ENCODE data around the gene RHOBTB1. TPM values are rescaled to one million over a fixed set of nuclear protein-coding genes. Genes with fewer than 3 reads are reported as not detected.

Gene RHOBTB1
- total RNA-seq, 2 experiments from 2014 or later: not detected

DNA sequence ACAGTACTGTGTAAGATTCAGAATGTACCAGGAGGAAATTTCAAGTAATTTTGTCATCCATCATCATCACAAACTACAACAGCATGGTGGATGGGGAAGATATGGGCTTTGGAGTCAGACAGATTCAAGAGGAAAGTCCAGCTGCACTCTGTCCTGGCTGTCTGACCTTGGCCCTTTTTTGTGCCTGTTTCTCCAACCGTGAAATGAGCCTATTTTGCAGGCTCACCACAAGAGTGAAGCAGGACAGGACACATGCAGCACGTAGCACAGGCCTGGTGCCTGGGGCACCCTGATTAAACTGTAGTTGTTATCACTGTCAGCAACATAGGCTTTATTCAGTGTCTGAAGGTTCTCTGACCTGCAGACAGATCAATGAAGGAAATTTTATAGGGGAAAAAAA lies 37.6 kb downstream of the RHOBTB1 start:
- TF ChIP-seq, protein P1, sequence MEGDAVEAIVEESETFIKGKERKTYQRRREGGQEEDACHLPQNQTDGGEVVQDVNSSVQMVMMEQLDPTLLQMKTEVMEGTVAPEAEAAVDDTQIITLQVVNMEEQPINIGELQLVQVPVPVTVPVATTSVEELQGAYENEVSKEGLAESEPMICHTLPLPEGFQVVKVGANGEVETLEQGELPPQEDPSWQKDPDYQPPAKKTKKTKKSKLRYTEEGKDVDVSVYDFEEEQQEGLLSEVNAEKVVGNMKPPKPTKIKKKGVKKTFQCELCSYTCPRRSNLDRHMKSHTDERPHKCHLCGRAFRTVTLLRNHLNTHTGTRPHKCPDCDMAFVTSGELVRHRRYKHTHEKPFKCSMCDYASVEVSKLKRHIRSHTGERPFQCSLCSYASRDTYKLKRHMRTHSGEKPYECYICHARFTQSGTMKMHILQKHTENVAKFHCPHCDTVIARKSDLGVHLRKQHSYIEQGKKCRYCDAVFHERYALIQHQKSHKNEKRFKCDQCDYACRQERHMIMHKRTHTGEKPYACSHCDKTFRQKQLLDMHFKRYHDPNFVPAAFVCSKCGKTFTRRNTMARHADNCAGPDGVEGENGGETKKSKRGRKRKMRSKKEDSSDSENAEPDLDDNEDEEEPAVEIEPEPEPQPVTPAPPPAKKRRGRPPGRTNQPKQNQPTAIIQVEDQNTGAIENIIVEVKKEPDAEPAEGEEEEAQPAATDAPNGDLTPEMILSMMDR (conservative IDR thresholded peaks at IDR 0.05; ENCODE audit: low read length): no peak
- no peak for TF ChIP-seq EZH2phosphoT487 (IDR thresholded peaks at IDR 0.05; ENCODE audit: borderline replicate concordance, low read depth, low read length)
- ChIA-PET POLR2A (interaction anchor here (1.0 kb wide), 1 partner anchor 9 kb away, joined by 5 read pairs; no protein-coding TSS in a partner anchor), CTCF (ENCODE audit: unreplicated experiment) (no interaction called here)
- intact Hi-C loops (cut with micrococcal nuclease; ENCODE audit: unreplicated experiment): no loop called here
- Histone ChIP-seq H3K4me3 (ENCODE audit: low read depth, low read length, poor library complexity, severe bottlenecking) (no peak overlapping the region), H3K4me2 (ENCODE audit: low read length) (no peak overlapping the region), H3K9me3 (ENCODE audit: low read length) (peaks cover 6% of the 10 kb centered on the region; the same call in 1 of the 2 replicates), H2AFZ (ENCODE audit: low read length) (no peak overlapping the region), H3K79me2 (ENCODE audit: insufficient read depth, low read depth, low read length) (no peaks in the 10 kb centered on the region), H3K4me1 (ENCODE audit: insufficient read depth, low read length, poor library complexity, severe bottlenecking) (peaks cover 8% of the 10 kb centered on the region), H4K20me1 (ENCODE audit: insufficient read depth, low read length) (no peaks in the 10 kb centered on the region), H3K27ac (ENCODE audit: low read depth, low read length, poor library complexity, severe bottlenecking) (no peak overlapping the region), H3K9me2 (ENCODE audit: insufficient read depth, low read length) (no peaks in the 10 kb centered on the region), H3K36me3 (ENCODE audit: insufficient read depth, low read length) (no peaks in the 10 kb centered on the region)
- no peak for DNase-seq (ENCODE audit: low spot score)
- BruUV-seq (replicated peaks): no TSS peak

DNA sequence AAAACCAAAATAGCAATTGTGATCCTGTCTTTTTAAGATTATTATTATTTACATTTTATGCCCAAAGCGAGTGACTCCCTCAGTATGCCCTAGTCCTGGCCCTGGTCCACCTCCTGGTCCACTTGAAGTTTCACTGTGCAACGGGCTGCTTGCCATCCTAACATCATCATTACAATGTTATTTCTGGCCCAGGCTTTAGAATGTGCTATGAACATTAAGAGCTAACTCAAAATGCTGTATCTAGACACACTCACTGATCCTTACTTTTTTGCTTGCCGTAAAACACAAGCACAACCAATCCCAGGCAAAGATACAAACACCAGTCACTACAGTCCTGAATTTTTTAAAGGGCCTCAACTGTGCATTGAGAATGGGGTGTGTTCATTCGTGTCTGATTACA lies 38.4 kb downstream of the RHOBTB1 start:
- BruUV-seq (replicated peaks): no TSS peak
- H2AFZ ChIP-seq (ENCODE audit: low read length): no peak overlapping the region
- intact Hi-C loops (cut with micrococcal nuclease; ENCODE audit: unreplicated experiment): no loop called here
- no peak for DNase-seq (ENCODE audit: low spot score)
- H4K20me1 ChIP-seq (ENCODE audit: insufficient read depth, low read length): no peaks in the 10 kb centered on the region
- no peak overlapping the region for H3K4me2 ChIP-seq (ENCODE audit: low read length)
- no peaks in the 10 kb centered on the region for H3K9me2 ChIP-seq (ENCODE audit: insufficient read depth, low read length)
- TF ChIP-seq, protein P1 (conservative IDR thresholded peaks at IDR 0.05; ENCODE audit: low read length): no peak
- TF ChIP-seq EZH2phosphoT487 (IDR thresholded peaks at IDR 0.05; ENCODE audit: borderline replicate concordance, low read depth, low read length): no peak
- no peaks in the 10 kb centered on the region for H3K36me3 ChIP-seq (ENCODE audit: insufficient read depth, low read length)
- no peak overlapping the region for H3K27ac ChIP-seq (ENCODE audit: low read depth, low read length, poor library complexity, severe bottlenecking)
- POLR2A ChIA-PET: interaction anchor here (0.7 to 1.0 kb wide), 2 partner anchors 9 to 628 kb away, joined by 4 to 5 read pairs; no protein-coding TSS in a partner anchor
- H3K79me2 ChIP-seq (ENCODE audit: insufficient read depth, low read depth, low read length): no peaks in the 10 kb centered on the region
- CTCF ChIA-PET (ENCODE audit: unreplicated experiment): no interaction called here
- H3K4me3 ChIP-seq (ENCODE audit: low read depth, low read length, poor library complexity, severe bottlenecking): no peak overlapping the region
- H3K9me3 ChIP-seq (ENCODE audit: low read length): peaks cover 6% of the 10 kb centered on the region; the same call in 1 of the 2 replicates
- H3K4me1 ChIP-seq (ENCODE audit: insufficient read depth, low read length, poor library complexity, severe bottlenecking): peaks cover 2% of the 10 kb centered on the region

DNA sequence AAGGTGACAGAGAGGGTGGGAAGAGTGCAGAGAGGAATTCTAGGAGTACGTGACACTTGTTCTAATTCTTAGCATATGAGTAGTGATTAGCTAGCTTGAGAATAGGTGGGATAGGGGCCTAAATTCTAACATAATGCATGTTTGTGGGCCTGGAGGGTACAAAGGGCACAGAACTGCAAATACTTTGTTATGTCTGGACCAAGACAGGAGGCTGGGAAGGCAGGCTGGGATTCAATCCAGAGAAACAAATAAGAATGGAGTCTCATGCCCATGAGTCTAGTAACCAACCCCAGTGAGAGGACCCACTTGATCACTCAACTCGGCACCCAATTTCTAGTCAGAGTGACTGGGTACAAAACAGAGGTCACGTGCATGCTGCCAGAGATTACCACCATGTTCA lies 40.9 kb downstream of the RHOBTB1 start:
- Histone ChIP-seq H3K9me3 (ENCODE audit: low read length) (peaks cover 6% of the 10 kb centered on the region; the same call in 1 of the 2 replicates), H3K27ac (ENCODE audit: low read depth, low read length, poor library complexity, severe bottlenecking) (no peak overlapping the region), H3K4me3 (ENCODE audit: low read depth, low read length, poor library complexity, severe bottlenecking) (no peak overlapping the region), H3K4me1 (ENCODE audit: insufficient read depth, low read length, poor library complexity, severe bottlenecking) (no peaks in the 10 kb centered on the region), H3K9me2 (ENCODE audit: insufficient read depth, low read length) (no peaks in the 10 kb centered on the region), H3K36me3 (ENCODE audit: insufficient read depth, low read length) (no peaks in the 10 kb centered on the region), H2AFZ (ENCODE audit: low read length) (no peak overlapping the region), H4K20me1 (ENCODE audit: insufficient read depth, low read length) (no peaks in the 10 kb centered on the region), H3K79me2 (ENCODE audit: insufficient read depth, low read depth, low read length) (no peaks in the 10 kb centered on the region), H3K4me2 (ENCODE audit: low read length) (no peak overlapping the region)
- TF ChIP-seq, protein P1 (conservative IDR thresholded peaks at IDR 0.05; ENCODE audit: low read length): no peak
- no peak for TF ChIP-seq EZH2phosphoT487 (IDR thresholded peaks at IDR 0.05; ENCODE audit: borderline replicate concordance, low read depth, low read length)
- ChIA-PET POLR2A (interaction anchor here (1.3 kb wide), 1 partner anchor 58 kb away, joined by 6 read pairs; no protein-coding TSS in a partner anchor), CTCF (ENCODE audit: unreplicated experiment) (no interaction called here)
- DNase-seq (ENCODE audit: low spot score): no peak
- intact Hi-C loops (cut with micrococcal nuclease; ENCODE audit: unreplicated experiment): no loop called here
- no TSS peak for BruUV-seq (replicated peaks)

Measured in OCI-LY7 (cell line).